ENCODE results near the gene CENPP. TPM values are rescaled to one million over a fixed set of nuclear protein-coding genes. Genes with fewer than 3 reads are reported as not detected.

CENPP gene
- total RNA-seq, 1 donor from 2014 or later, result 9.3 TPM

GRCh38 chr9:92538541-92538940 lies 212.8 kb downstream of the CENPP start:
- TF ChIP-seq POLR2A (IDR thresholded peaks at IDR 0.05), result no peak
- no peak for TF ChIP-seq CTCF (IDR thresholded peaks at IDR 0.05)
- TF ChIP-seq POLR2AphosphoS5 (IDR thresholded peaks at IDR 0.05; ENCODE audit: insufficient read depth in 1 of 2, low read depth in 1 of 2), result no peak

GRCh38 chr9:92543972-92544371 lies 218.2 kb downstream of the CENPP start:
- H3K4me3 ChIP-seq, result no peak overlapping the region
- no peaks in the 10 kb centered on the region for H3K36me3 ChIP-seq
- H3K9me3 ChIP-seq, result no peaks in the 10 kb centered on the region
- intact Hi-C loops (cut with DNase I), result no loop called here
- no peaks in the 10 kb centered on the region for H3K4me1 ChIP-seq
- TF ChIP-seq POLR2AphosphoS5 (IDR thresholded peaks at IDR 0.05; ENCODE audit: insufficient read depth in 1 of 2, low read depth in 1 of 2) (peak in 1 of 2 donors; percentile 50), POLR2A (IDR thresholded peaks at IDR 0.05) (no peak)
- no peak for DNase-seq (ENCODE audit: extremely low spot score in 2 of 2)
- H3K27me3 ChIP-seq, result no peaks in the 10 kb centered on the region
- H3K27ac ChIP-seq, result no peak overlapping the region

More at GRCh38 chr9:92538541-92538940, 212.8 kb downstream of the CENPP start:
- DNase-seq (ENCODE audit: extremely low spot score in 2 of 2), result no peak
- no peak overlapping the region for H3K27ac ChIP-seq
- H3K36me3 ChIP-seq, result no peaks in the 10 kb centered on the region
- H3K4me3 ChIP-seq, result no peak overlapping the region
- H3K4me1 ChIP-seq, result peaks cover 9% of the 10 kb centered on the region
- no peaks in the 10 kb centered on the region for H3K9me3 ChIP-seq
- H3K27me3 ChIP-seq, result no peaks in the 10 kb centered on the region
- intact Hi-C loops (cut with DNase I), result no loop called here

- H3K9me3 ChIP-seq, result no peaks in the 10 kb centered on the region
These were observed 219.3 kb downstream of the CENPP start for GRCh38 chr9:92545002-92545510.

GRCh38 chr9:92547356-92547755 lies 221.6 kb downstream of the CENPP start:
- intact Hi-C loops (cut with DNase I), result no loop called here
- no peaks in the 10 kb centered on the region for H3K27me3 ChIP-seq
- H3K4me3 ChIP-seq, result no peak overlapping the region
- no peaks in the 10 kb centered on the region for H3K9me3 ChIP-seq
- H3K4me1 ChIP-seq, result no peaks in the 10 kb centered on the region
- no peaks in the 10 kb centered on the region for H3K36me3 ChIP-seq
- DNase-seq (ENCODE audit: extremely low spot score in 2 of 2), result no peak
- no peak for TF ChIP-seq CTCF (IDR thresholded peaks at IDR 0.05)
- no peak for TF ChIP-seq POLR2A (IDR thresholded peaks at IDR 0.05)
- no peak for TF ChIP-seq POLR2AphosphoS5 (IDR thresholded peaks at IDR 0.05; ENCODE audit: insufficient read depth in 1 of 2, low read depth in 1 of 2)
- no peak overlapping the region for H3K27ac ChIP-seq

More at GRCh38 chr9:92545002-92545510, 219.3 kb downstream of the CENPP start:
- Histone ChIP-seq H3K27me3 (no peaks in the 10 kb centered on the region), H3K27ac (no peak overlapping the region), H3K4me3 (no peak overlapping the region), H3K4me1 (no peaks in the 10 kb centered on the region), H3K36me3 (no peaks in the 10 kb centered on the region)
- TF ChIP-seq CTCF (IDR thresholded peaks at IDR 0.05), result no peak
- TF ChIP-seq POLR2AphosphoS5 (IDR thresholded peaks at IDR 0.05; ENCODE audit: insufficient read depth in 1 of 2, low read depth in 1 of 2), result no peak
- intact Hi-C loops (cut with DNase I), result no loop called here
- DNase-seq (ENCODE audit: extremely low spot score in 2 of 2), result no peak

GRCh38 chr9:92550765-92551164 lies 225.0 kb downstream of the CENPP start:
- intact Hi-C loops (cut with DNase I), result no loop called here
- Histone ChIP-seq H3K27me3 (no peaks in the 10 kb centered on the region), H3K36me3 (no peaks in the 10 kb centered on the region), H3K4me3 (no peak overlapping the region), H3K9me3 (no peaks in the 10 kb centered on the region), H3K4me1 (no peaks in the 10 kb centered on the region), H3K27ac (no peak overlapping the region)
- TF ChIP-seq POLR2AphosphoS5 (IDR thresholded peaks at IDR 0.05; ENCODE audit: insufficient read depth in 1 of 2, low read depth in 1 of 2), result no peak
- no peak for TF ChIP-seq POLR2A (IDR thresholded peaks at IDR 0.05)
- no peak for TF ChIP-seq CTCF (IDR thresholded peaks at IDR 0.05)
- DNase-seq (ENCODE audit: extremely low spot score in 2 of 2), result no peak

Data from vagina (tissue), 2 donors.